Esophagus mucosa (tissue), 1 donor: ENCODE measurements around the gene NOC4L. TPM values are rescaled to one million over a fixed set of nuclear protein-coding genes. Genes with fewer than 3 reads are reported as not detected.
"Not testable (repeated sequence)": the region's sequence is repeated elsewhere in the genome, so short reads cannot be mapped to it uniquely, and the experiment has no call there.

ENCODE experiments used
- ATAC-seq: fragments of 200-7000 bp; cut with Tn5 transposase; one replicate; pipeline ENCODE4 v1.9.1; 2020
- total RNA-seq: library from RNA; stranded (reverse); gene quantifications from one replicate; pipeline ENCODE4 v1.2.4, GENCODE V29; 2023
- donor health status: DM: yes; HTN: yes; CAD: no.

The NOC4L gene
- total RNA-seq, 1 donor from 2014 or later, result 18.1 TPM

- no peak for ATAC-seq
Measured at GRCh38 chr12:132185705-132186104, 41.4 kb downstream of the NOC4L start.

- no peak for ATAC-seq
Measured at GRCh38 chr12:132186208-132186856, 42.1 kb downstream of the NOC4L start.

DNA sequence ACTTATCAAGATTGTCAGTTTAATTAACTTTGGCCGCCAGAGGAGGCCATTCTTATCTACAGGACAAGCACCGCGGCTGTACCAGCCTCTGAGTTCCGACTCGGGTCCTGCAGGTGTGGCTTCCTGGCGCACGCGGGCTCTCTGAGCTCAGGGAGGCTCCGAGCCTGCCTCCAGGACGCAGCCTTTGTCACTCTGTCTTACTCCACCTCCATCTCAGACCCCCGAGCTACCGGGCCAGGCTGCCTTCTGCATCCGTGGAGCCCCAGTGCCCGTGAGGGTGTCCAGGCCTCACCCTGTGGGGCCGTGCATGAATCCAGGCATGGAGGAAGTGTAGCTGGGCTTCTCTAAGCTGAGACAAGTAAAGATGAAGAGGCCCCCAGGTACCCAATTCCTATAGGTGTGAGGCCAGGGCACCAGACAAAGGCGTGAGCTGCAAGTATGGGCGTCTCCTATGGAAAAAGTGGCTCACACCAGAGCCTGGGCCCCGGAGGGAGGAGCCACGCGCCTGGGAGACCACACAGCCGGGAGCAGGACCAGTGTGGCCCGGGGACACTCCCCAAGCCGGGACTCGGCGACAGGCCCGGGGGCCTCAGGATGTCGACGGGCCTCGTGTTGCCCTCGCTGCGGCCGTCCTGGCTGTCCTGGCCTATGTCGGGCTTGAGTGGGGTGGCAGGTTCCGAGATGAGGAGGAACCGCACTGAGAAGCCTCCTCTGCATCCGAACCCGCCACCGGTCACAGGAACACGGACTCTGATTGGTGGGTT lies 42.8 kb downstream of the NOC4L start:
- ATAC-seq, result no peak

GRCh38 chr12:132187646-132188450 lies 43.6 kb downstream of the NOC4L start:
- no peak for ATAC-seq

GRCh38 chr12:132188451-132188901 lies 44.2 kb downstream of the NOC4L start:
- ATAC-seq, result no peak

- no peak for ATAC-seq
Measured at GRCh38 chr12:132188916-132189325, 44.7 kb downstream of the NOC4L start.

GRCh38 chr12:132189378-132190011 lies 45.2 kb downstream of the NOC4L start:
- peak; percentile 96 for ATAC-seq

- peak; percentile 1 for ATAC-seq
Measured at GRCh38 chr12:132190012-132190755, 45.9 kb downstream of the NOC4L start.

GRCh38 chr12:132190834-132191500 lies 46.7 kb downstream of the NOC4L start:
- no peak for ATAC-seq

DNA sequence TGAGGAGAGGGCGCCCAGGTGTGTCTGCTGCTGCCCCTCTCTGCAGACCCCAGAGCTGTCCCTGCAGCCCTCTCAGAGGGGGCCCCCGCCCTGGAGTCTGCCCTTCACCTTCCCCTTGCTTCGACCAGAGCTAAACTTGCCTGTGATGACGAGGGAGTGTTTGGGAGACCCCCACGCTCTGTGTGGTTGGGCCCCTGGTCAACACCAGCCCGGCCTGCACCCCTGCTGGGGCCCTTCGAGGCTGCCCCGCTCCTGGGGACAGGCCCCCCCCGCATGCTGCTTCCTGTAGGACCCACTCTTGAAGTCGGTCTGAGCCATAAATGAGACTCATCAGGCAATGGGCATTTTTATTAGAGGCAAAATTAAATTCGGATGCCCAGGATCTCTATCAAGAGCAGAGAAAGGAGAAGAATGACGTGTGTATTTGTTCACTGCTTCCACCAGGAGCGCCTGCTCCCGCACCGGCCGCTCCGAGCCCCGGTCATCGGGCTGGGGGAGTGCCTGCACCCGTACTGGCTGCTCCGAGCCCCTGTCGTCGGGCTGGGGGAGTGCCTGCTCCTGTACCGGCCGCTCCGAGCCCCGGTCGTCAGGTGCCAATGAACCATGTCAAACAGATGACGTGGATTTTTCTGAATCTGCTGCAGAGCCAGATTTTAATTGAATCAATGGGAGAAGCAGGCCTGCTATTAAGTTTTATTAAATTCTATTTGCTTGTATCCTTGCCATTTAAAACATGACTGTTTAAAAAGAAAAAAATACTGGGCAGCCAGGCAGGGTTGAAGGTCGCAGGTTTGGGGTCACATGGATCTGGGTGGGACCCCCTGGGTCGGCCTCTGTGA lies 47.7 kb downstream of the NOC4L start:
- no peak for ATAC-seq

DNA sequence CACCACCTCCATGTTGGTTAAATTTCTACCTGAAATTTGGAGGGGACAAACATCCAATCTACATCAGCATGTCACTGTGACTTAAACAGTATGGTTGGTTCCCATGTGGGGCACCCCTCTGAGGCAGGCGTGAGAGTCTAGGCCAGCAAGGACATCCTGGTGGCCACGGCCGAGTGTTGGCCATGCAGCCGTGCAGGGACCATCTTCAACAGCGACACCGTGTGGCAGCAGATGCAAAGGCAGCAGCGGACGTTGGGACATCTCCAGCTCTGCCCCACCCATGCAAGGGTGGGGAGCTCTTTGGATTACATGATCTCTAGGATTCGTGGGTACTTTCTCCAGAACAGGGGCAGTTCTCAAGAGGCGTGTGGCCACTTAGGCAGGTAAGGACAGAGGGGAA lies 49.8 kb downstream of the NOC4L start:
- no peak for ATAC-seq

DNA sequence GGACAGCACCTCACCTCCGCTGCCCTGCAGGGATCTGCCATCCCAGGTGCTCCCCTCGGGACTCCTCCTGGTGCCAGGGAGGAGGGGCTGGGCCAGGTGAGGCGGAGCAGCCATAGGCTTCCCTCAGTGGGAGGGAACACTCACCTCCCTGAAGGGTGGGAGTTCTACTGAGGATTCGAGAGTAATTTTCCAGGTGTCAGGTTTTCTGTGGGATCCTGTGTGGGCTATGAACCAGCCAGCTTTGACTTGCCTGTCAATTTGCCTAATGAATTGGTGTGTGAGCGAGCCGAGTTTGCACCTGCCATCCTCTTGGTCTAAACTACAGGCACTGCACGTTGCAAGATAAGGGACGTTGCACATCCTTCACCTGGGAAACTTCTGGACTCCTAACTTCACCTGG lies 50.3 kb downstream of the NOC4L start:
- ATAC-seq, result no peak

DNA sequence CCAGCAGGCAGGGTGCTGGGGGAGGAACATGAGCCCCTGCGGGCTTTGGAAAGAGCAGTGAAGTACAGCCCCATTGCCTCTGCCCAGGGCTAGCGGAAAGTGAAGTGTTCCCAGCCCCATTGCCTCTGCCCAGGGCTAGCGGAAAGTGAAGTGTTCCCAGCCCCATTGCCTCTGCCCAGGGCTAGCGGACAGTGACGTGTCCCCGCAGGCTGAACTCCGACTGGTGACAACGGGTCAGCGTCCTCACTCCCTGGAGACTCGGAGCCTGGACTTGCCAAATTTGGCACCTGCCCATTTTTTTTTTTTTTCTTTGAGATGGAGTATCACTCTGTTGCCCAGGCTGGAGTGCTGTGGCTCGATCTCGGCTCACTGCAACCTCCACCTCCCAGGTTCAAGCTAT lies 51.0 kb downstream of the NOC4L start:
- ATAC-seq, result not testable (repeated sequence)

DNA sequence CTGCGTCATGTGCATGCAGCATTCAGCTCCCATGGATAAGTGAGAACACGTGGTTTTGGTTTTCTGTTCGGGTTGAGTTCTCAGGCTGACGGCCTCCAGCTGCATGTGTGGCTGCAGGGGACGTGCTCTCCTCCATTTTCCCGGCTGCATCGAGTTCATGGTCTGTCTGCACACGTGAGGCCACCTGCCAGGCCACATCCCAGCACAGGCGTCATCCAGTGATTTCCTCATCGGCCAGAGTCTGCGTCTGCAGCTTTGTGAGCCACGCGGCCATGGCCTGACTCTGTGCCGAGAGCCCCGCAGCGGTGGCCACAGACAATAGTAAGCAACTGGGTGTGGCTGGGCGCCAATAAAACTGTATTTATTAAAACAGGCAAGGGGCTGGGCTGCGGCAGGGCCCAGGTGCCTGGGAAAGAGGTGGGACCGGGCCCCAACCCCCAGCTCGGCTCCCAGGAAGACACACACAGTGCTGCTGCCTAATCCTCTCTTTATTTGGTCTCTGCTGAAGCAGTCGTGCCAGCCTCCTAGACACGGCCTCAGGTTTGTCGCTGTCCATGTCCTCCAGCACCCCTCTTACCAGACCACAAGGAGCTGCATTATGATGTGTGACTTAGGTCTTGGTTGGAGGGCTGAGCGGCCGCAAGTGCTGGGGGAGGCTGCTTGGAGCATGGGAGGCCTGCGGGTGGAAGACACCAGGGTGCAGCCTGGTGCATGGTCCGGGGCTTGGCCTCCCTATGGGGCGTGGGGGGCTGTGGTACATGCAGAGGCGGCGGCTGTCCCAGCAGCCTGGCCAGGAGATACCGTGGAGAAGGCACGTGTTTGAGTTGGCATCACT lies 52.0 kb downstream of the NOC4L start:
- ATAC-seq, result peak; percentile 65

DNA sequence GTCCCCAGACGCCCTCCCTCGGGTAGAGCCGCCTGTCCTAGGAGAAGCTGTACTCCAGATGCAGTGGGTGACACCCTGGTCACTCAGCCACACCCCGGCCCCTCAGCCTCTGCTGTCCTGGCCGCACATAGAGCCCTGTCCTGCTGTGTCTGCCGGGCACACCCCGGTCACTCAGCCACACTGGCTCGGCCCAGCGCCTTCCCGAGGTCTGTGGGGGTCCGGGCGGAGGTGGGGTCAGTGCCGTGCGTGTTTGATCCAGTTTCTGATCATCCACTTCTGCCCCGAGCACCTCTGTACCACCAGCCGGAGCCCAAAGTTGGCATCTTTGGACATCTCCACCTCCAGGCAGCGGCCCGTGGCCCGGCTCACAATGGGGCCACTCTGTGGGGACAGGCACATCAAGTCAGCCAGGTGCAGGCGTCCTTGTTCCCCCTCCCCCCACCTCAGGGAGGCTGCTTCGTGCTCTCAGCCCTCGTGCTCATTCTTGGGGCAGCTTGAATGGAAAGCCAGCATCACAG lies 52.7 kb downstream of the NOC4L start:
- ATAC-seq, result no peak

DNA sequence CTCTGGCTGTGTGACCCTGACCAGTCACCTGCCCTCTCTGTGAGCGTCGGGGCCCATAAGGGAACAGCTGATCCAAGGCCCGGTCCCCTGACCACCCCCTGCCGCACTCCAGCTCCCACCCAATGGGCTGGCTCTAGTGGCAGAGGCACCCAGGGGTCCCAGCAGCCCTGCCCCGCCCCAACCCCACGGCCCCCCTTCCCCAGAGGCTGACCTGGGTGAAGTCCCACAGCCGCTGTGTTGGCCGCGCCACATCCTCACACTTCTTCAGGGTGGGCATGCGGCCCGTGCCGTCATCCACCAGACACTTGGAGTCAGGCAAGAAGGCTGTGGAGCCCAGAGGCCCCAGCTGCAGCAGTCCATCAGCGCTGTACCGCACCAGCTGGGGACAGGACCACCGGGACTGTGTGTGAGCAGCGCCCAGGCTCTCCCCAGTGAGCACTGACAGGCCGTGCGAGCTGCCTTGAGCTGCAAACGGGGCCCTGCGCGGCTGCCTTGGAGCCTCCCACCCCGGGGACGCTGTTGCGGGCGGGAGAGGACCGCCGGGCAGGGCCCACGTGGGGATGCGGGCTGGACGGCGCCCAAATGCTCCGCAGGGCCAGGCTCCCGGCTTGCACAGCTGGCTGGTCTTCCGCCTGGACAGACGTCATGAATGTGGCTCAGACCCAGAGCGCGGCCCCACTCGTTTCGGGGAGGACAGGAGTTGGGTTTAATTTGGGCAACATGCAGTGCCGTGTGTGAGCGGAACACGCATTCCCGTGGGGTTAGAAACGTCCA lies 53.5 kb downstream of the NOC4L start:
- no peak for ATAC-seq

DNA sequence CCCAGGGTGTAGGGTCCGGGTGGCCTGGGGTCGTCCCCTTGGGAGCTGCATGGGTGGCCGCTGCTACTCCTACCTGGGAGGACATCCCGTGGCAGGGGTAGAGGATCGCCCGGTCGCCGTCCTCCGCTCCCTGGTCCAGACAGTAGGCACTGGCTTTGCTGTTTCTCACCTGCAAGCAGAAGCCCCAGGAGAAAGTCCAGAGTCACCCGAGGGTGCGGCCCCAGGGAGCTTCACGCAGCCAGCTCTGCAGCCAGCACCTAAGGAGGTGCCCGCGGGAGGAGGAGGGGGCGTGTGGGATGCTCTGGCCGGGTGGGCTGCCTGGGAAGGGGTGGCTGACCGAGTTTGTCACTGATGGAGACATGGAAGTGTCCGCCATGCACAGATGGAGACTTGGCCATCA lies 54.8 kb downstream of the NOC4L start:
- no peak for ATAC-seq

DNA sequence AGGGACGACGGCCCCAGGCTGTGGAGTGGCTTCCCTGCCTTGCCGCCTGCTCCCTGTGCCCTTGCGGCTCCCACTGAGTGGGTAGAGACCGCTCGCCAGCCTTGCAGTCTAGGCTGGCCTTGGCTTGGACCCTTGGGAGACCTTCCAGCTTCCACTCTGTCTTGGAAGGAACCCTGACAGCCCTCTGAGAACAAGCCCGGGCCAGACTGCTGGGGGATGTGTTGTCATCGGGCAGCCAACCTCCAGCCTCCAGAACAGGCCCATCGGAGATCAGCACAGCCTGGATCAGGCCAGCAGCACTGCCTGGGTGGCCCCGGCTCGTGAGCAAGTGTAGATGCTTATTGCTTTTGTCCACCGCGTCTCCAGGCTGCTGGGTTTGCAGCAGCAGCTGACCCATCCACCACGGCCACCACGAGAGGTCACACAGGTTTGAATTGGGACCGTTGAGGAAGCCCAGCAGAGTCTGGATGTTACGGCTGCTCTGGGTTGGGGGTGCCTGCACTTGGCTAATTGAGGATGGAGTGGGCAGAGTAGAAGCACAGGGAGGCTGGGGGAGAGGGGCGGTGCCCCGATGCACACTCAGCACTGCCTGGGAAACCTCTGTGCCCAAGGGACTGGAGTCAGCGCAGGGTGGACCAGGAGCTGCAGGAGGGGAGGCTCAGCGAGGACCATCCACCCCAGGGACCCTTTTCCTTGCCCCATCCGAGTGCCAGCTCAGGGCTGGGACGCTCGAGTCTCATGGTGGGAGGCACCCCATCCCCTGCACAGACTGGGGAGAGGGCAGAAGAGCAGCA lies 55.5 kb downstream of the NOC4L start:
- no peak for ATAC-seq
